OCI-LY7 (cell line): ENCODE results near the gene EXOC4.

Source experiments
- CTCF ChIP-seq: fragments of 200-600 bp; sonication (generic); conservative IDR thresholded peaks from 2 replicates; pipeline ENCODE4 v1.5.1; 2014; ENCODE audit warnings: mild to moderate bottlenecking, antibody characterized with exemption, low read length, moderate library complexity, mixed read lengths
- EZH2phosphoT487 ChIP-seq: fragments of 200-600 bp; sonication (generic); IDR thresholded peaks from 2 replicates; pipeline ENCODE4 v1.6.1; 2018; ENCODE audit warnings: low read depth, borderline replicate concordance, mild to moderate bottlenecking, mixed run types, antibody characterized with exemption, low read length, moderate library complexity, mixed read lengths

GRCh38 chr7:133652547-133652946, 399.7 kb downstream of the EXOC4 start:
- TF ChIP-seq CTCF = no peak
- TF ChIP-seq EZH2phosphoT487 = no peak
